A673 (cell line): ENCODE measurements around the gene DPYD.

Experiments
- CTCF ChIP-seq: fragments of 300-800, 200-600 bp; sonication (generic); conservative IDR thresholded peaks from 2 replicates; pipeline ENCODE4 v1.5.1; 2017; ENCODE audit warnings: low read depth, mild to moderate bottlenecking, antibody characterized with exemption, low read length, moderate library complexity, mixed read lengths
- EZH2 ChIP-seq: fragments of 200-600 bp; sonication (generic); IDR thresholded peaks from 2 replicates; pipeline ENCODE4 v1.6.1; 2017; ENCODE audit warnings: borderline replicate concordance, low read depth, mild to moderate bottlenecking, mixed read lengths, antibody characterized with exemption, low read length; ENCODE audit not compliant: poor library complexity, severe bottlenecking

- TF ChIP-seq CTCF (no peak), EZH2 (no peak)
Measured at GRCh38 chr1:97573553-97573952, 347.3 kb downstream of the DPYD start.
